OCI-LY3 (cell line): ENCODE results near the gene SLC26A11.

Experiments used
- EZH2phosphoT487 ChIP-seq: fragments of 200-600 bp; shearing (Covaris generic); IDR thresholded peaks from 2 replicates; pipeline ENCODE4 v1.6.1; 2018; ENCODE audit warnings: antibody characterized with exemption, mixed run types, low read depth
- TF ChIP-seq, protein P1 (sequence below): fragments of 200-600, 300-600 bp; sonication (generic); IDR thresholded peaks from 2 replicates; pipeline ENCODE4 v1.5.1; 2014; ENCODE audit warnings: antibody characterized with exemption, low read length, low read depth

DNA sequence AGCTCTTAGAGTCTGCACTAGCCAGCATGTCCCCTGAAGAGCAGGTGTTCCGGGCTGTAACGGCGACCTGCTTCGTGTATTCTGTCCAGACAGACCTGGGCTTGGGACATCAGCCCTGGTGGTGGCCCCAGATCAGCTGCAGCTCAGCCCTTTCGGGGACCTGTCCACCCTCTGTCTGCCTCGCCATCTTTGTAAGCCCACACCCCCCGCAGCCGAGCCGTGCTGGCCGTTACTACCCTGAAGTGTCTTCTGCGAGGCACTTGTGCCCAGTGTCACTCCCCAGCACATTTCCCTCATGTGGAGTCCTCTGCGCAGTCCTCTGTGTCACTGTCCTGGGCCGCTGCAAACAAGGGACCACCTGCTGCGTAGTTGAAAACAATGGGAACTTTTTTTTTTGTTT is 40.0 kb upstream of the SLC26A11 start:
- TF ChIP-seq, protein P1, sequence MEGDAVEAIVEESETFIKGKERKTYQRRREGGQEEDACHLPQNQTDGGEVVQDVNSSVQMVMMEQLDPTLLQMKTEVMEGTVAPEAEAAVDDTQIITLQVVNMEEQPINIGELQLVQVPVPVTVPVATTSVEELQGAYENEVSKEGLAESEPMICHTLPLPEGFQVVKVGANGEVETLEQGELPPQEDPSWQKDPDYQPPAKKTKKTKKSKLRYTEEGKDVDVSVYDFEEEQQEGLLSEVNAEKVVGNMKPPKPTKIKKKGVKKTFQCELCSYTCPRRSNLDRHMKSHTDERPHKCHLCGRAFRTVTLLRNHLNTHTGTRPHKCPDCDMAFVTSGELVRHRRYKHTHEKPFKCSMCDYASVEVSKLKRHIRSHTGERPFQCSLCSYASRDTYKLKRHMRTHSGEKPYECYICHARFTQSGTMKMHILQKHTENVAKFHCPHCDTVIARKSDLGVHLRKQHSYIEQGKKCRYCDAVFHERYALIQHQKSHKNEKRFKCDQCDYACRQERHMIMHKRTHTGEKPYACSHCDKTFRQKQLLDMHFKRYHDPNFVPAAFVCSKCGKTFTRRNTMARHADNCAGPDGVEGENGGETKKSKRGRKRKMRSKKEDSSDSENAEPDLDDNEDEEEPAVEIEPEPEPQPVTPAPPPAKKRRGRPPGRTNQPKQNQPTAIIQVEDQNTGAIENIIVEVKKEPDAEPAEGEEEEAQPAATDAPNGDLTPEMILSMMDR = no peak
- TF ChIP-seq EZH2phosphoT487 = no peak
